ENCODE results near the gene CARD10.

Gene CARD10

GRCh38 chr22:37461961-37462360 lies 57.3 kb downstream of the CARD10 start:
- H3K4me2 ChIP-seq (ENCODE audit: low read length) = no peak overlapping the region
- TF ChIP-seq CTCF (IDR thresholded peaks at IDR 0.05; ENCODE audit: low read depth, low read length) = no peak
- no peak for TF ChIP-seq EZH2phosphoT487 (IDR thresholded peaks at IDR 0.05; ENCODE audit: low read depth)

GRCh38 chr22:37460684-37461083 lies 58.5 kb downstream of the CARD10 start:
- Histone ChIP-seq H4K20me1 (ENCODE audit: insufficient read depth, low read length) (peaks cover 9% of the 10 kb centered on the region; the same call in 1 of the 2 replicates), H3K79me2 (ENCODE audit: low read length) (no peaks in the 10 kb centered on the region), H3K27ac (ENCODE audit: low read length) (no peak overlapping the region), H3K4me1 (ENCODE audit: low read length) (peaks cover 17% of the 10 kb centered on the region), H3K4me3 (ENCODE audit: low read length) (no peak overlapping the region), H3K27me3 (ENCODE audit: low read depth, low read length) (no peaks in the 10 kb centered on the region), H2AFZ (ENCODE audit: low read depth, low read length) (no peak overlapping the region), H3K9ac (ENCODE audit: low read length) (no peak overlapping the region), H3K36me3 (replicated peaks; ENCODE audit: low read depth, low read length) (peaks cover 7% of the 10 kb centered on the region), H3K4me2 (ENCODE audit: low read length) (no peak overlapping the region), H3K9me3 (ENCODE audit: insufficient read depth, low read length) (no peaks in the 10 kb centered on the region)
- TF ChIP-seq CTCF (IDR thresholded peaks at IDR 0.05; ENCODE audit: low read depth, low read length) (no peak), EZH2phosphoT487 (IDR thresholded peaks at IDR 0.05; ENCODE audit: low read depth) (no peak)

More at GRCh38 chr22:37461961-37462360, 57.3 kb downstream of the CARD10 start:
- Histone ChIP-seq H3K9me3 (ENCODE audit: insufficient read depth, low read length) (no peaks in the 10 kb centered on the region), H4K20me1 (ENCODE audit: insufficient read depth, low read length) (peaks cover 9% of the 10 kb centered on the region; the same call in 1 of the 2 replicates), H3K36me3 (replicated peaks; ENCODE audit: low read depth, low read length) (peaks cover 15% of the 10 kb centered on the region), H2AFZ (ENCODE audit: low read depth, low read length) (no peak overlapping the region), H3K79me2 (ENCODE audit: low read length) (no peaks in the 10 kb centered on the region), H3K4me3 (ENCODE audit: low read length) (no peak overlapping the region), H3K9ac (ENCODE audit: low read length) (no peak overlapping the region), H3K27ac (ENCODE audit: low read length) (no peak overlapping the region), H3K4me1 (ENCODE audit: low read length) (peaks cover 17% of the 10 kb centered on the region), H3K27me3 (ENCODE audit: low read depth, low read length) (no peaks in the 10 kb centered on the region)

- Histone ChIP-seq H3K79me2 (ENCODE audit: low read length) (no peaks in the 10 kb centered on the region), H2AFZ (ENCODE audit: low read depth, low read length) (no peak overlapping the region), H3K27me3 (ENCODE audit: low read depth, low read length) (no peaks in the 10 kb centered on the region), H4K20me1 (ENCODE audit: insufficient read depth, low read length) (peaks cover 6% of the 10 kb centered on the region; the same call in 1 of the 2 replicates), H3K27ac (ENCODE audit: low read length) (no peak overlapping the region), H3K36me3 (replicated peaks; ENCODE audit: low read depth, low read length) (no peaks in the 10 kb centered on the region), H3K9me3 (ENCODE audit: insufficient read depth, low read length) (no peaks in the 10 kb centered on the region), H3K9ac (ENCODE audit: low read length) (no peak overlapping the region), H3K4me1 (ENCODE audit: low read length) (peaks cover 4% of the 10 kb centered on the region), H3K4me2 (ENCODE audit: low read length) (no peak overlapping the region), H3K4me3 (ENCODE audit: low read length) (no peak overlapping the region)
- no peak for TF ChIP-seq CTCF (IDR thresholded peaks at IDR 0.05; ENCODE audit: low read depth, low read length)
- TF ChIP-seq EZH2phosphoT487 (IDR thresholded peaks at IDR 0.05; ENCODE audit: low read depth) = no peak
These were observed 60.0 kb downstream of the CARD10 start for GRCh38 chr22:37459206-37459605.

- no peak overlapping the region for H3K27ac ChIP-seq (ENCODE audit: low read length)
- H4K20me1 ChIP-seq (ENCODE audit: insufficient read depth, low read length) = no peaks in the 10 kb centered on the region
These were observed 61.9 kb downstream of the CARD10 start for GRCh38 chr22:37457093-37457893.

More at GRCh38 chr22:37457093-37457893, 61.9 kb downstream of the CARD10 start:
- Histone ChIP-seq H3K4me2 (ENCODE audit: low read length) (no peak overlapping the region), H3K4me1 (ENCODE audit: low read length) (no peaks in the 10 kb centered on the region), H3K79me2 (ENCODE audit: low read length) (no peaks in the 10 kb centered on the region), H3K36me3 (replicated peaks; ENCODE audit: low read depth, low read length) (no peaks in the 10 kb centered on the region), H3K9me3 (ENCODE audit: insufficient read depth, low read length) (no peaks in the 10 kb centered on the region), H3K27me3 (ENCODE audit: low read depth, low read length) (no peaks in the 10 kb centered on the region), H3K9ac (ENCODE audit: low read length) (no peak overlapping the region), H3K4me3 (ENCODE audit: low read length) (no peak overlapping the region), H2AFZ (ENCODE audit: low read depth, low read length) (no peak overlapping the region)
- peak; percentile 97 for TF ChIP-seq CTCF (IDR thresholded peaks at IDR 0.05; ENCODE audit: low read depth, low read length)
- TF ChIP-seq EZH2phosphoT487 (IDR thresholded peaks at IDR 0.05; ENCODE audit: low read depth) = no peak
